Hypothalamus (tissue), 51 donors: ENCODE data around the gene KSR1.
"Not testable (repeated sequence)": the region's sequence is repeated elsewhere in the genome, so short reads cannot be mapped to it uniquely, and the experiment has no call there.

Source experiments
- DNase-seq, 51 donors: peaks; one replicate each; lab custom pipeline; 2025; lab: John Stamatoyannopoulos, UW

Gene KSR1

DNA sequence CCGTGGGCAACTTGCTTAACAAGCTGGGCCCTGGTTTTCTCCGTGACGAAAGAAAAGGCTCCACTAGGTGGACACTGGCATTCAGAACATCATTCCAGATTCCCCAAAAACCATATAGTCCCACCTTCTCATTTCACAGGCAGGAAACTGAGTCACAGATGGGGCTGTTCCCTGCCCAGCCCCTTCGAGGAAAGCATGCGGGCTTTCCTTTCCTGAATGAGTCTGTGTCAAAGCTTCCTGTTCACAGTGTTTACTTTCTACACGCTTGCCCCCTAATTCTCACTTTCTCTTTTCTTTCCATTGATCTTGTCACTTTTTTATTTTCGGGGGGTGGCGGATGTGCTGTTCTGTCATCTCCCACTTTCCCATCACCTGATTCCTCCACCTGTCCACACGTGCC, 164.5 kb downstream of the KSR1 start:
- no peak for DNase-seq

DNA sequence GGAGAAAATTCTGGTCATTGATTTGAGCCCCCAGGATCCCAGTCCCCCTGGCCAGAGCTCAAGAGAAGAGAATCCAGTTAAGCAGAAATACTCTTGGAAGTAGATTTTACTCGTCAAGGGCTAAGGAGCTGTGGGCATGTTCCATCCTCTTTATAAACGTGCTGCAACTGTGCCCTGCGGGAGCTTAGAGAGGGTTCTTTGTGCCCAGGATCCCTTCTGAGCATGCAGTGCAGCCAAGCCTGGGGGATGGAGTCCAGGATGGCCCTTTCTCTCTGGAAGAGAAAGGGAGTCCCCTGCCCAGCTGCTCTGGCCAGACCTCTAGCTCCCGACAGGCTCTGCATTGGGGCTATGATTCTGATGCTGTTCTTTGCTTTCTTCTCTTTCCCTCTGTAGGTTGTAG, 165.3 kb downstream of the KSR1 start:
- DNase-seq = peak in 22 of 51 donors; percentile 7 to 62 (median 39)

GRCh38 chr17:27621942-27622559, 165.8 kb downstream of the KSR1 start:
- peak in 1 of 51 donors; percentile 29 for DNase-seq

DNA sequence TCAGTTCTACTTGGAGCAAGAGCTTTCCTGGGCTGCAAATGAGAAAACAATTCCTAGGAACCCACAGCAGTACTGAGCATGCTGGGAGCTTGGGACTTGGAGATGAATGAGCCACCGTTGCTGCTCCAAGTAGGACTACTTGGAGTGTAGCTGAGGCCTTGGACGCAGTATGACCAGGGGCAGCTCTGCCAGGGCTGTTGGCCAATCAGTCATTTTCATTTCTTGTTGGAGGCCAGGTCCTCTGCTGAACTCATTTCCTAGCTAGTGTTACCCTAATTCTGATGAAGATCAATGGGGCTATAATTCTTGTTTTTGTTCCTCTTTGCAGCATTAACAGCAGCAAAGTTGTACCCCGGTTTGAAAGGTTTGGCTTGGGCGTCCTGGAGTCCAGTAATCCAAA, 166.7 kb downstream of the KSR1 start:
- DNase-seq = peak in 17 of 51 donors; percentile 9 to 67 (median 31)

DNA sequence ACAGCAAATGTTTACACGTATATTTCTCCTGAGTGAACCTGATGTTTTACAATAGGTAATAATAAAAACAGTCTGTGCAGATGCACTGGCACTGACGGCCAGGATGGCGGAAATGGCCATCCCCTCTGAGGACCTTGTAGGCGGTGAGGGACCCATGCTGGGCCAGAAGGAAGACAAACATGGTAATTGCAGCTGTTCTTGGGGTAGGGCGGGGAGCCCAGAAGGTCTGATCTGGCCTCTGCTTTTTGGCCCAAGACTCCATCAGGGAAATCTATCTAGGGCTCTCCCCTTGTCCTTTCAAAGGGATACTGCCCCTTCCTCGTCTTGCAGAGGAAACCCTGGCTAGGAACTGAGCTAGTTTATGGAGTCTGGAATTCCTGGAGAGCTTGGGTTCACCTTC, 167.4 kb downstream of the KSR1 start:
- no peak for DNase-seq

- no peak for DNase-seq
Observed at GRCh38 chr17:27624539-27624938, 168.3 kb downstream of the KSR1 start.

- DNase-seq = no peak
Observed at GRCh38 chr17:27625856-27626255, 169.6 kb downstream of the KSR1 start.

DNA sequence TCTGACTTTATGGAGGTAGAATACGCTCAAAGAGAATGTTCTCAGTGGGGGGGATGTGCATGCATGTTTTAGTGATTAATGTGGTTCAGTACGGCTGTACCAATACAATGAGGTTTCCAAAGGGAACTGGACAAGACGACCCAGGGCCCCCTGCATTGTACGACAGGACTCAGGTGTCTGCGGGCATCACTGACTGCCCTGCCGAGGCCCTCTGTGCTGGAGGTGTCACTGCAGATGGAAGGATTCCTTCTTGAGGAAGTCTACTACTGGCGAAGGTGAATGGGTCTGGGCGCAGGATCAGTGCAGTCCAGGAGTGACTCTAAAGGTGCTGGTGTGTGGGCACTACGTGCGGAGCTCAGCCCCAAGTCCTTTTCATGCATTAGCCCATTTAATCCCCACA, 171.3 kb downstream of the KSR1 start:
- no peak for DNase-seq

DNA sequence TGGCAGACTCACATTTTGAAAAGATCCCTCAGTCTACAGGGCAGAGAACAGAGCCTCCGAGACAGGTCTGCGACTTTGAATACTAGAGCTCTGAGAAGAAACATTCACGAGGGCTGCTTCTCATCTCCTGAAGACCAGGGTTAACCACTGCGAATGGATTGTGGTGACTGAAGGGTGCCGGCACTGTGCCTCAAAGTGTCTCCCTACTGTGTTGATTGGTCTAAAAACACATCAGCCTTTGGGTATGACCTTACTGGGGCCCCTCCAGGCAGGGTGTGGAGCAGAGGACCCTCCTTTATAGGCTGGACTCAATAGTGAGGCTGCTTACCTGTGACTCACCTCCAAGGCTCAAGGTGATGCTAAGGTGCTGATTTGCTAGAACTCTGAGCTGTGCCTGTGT, 172.1 kb downstream of the KSR1 start:
- no peak for DNase-seq

DNA sequence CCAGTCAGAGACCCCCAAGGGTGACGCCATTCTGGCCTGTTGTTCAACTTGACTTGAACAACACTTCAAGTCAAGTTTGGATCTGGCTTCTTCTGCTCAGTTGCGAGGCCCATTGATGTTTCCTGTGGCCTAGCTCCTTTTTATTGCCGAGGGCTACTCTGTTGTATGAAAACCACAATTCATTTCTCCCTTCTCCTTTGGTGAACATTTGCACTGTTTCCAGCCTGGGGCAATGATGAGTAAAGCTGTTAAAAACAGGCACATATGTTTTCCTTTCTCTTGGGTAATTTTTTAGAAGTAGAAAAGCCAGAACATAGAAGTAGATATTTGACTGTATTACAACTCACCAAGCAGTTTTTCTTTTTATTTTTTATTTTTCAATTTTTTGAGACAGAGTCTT, 173.0 kb downstream of the KSR1 start:
- DNase-seq = not testable (repeated sequence)

- DNase-seq = peak in 5 of 51 donors; percentile 5 to 24 (median 10)
Observed at GRCh38 chr17:27630607-27631410, 174.6 kb downstream of the KSR1 start, which contains the start of gene LGALS9. Gene LGALS9 (plus strand): TSS chr17:27631188. CDS start chr17:27631266, 78 bp downstream.

DNA sequence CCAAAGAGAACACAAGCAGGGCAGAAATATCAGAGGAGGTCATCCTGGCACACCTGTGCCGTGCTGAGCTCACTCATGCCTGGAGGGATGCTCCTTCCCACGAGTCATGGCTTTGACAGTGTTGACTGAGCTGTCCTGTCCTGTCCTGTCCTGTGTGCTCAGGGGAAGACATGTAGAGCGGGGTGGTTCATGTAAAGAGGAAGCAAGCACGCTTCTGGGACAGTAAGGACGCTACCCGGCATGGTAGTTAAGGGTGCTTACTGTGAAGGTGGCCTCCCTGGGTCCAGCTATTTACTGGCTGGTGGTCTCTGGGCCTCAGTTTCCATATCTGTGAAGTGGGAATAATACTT, 175.1 kb downstream of the KSR1 start:
- peak in 2 of 51 donors; percentile 9 to 24 for DNase-seq

DNA sequence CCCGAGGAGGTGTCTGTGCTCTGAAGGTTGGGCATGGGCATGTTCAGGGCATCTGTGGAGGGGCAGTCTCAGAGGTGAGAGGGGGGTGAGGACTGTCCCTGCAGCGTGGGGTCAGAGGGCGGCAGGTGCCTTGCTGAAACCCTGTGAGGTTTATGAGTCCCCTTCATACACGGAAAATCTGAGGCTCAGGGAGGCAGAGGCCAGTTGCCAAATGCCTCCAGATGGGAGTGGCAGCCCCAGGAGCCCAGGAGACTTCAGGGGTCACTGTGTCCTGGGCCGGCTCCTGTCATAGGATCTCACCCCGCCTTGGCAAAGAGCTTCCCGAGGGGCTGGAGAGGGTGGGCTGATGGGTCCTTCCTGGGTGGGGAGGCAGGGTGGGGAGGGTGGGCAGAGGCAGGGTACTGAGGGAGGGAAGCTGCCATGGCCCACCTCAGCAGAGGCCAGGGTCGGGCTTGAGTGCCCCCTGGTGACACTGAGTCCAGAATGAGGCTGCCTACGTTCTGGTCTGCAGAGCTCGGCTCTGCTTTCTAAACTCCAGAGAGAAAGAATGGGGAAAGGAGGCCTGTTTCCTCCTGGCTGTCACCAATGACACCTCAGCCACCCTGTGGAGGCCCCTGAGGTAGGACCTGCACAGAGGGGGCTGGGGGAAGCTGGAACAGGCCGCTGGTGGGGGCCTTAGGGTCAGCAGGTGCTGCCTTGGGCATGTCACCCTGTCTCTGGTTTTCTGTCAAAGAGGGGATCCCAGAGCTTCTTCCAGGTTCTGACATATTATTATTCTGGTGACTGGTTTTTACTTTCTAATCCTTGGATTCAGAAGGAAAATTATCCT, 175.9 kb downstream of the KSR1 start:
- DNase-seq = no peak

- peak in 43 of 51 donors; percentile 13 to 76 (median 53) for DNase-seq
Observed at GRCh38 chr17:27632766-27633165, 176.5 kb downstream of the KSR1 start.

- DNase-seq = peak in 10 of 51 donors; percentile 3 to 24 (median 10)
Observed at GRCh38 chr17:27633312-27634025, 177.2 kb downstream of the KSR1 start.

- DNase-seq = no peak
Observed at GRCh38 chr17:27634026-27634335, 177.7 kb downstream of the KSR1 start.

- DNase-seq = no peak
Observed at GRCh38 chr17:27634776-27635175, 178.5 kb downstream of the KSR1 start.

- DNase-seq = peak in 7 of 51 donors; percentile 6 to 30 (median 12)
Observed at GRCh38 chr17:27635275-27635823, 179.1 kb downstream of the KSR1 start.

GRCh38 chr17:27636005-27636520, 179.8 kb downstream of the KSR1 start:
- DNase-seq = not testable (repeated sequence)

GRCh38 chr17:27637818-27638217, 181.6 kb downstream of the KSR1 start:
- not testable (repeated sequence) for DNase-seq
